Measurements from ENCODE around the gene SLC25A27. TPM values are rescaled to one million over a fixed set of nuclear protein-coding genes. Genes with fewer than 3 reads are reported as not detected.

SLC25A27 gene
- total RNA-seq, 2 experiments from 2014 or later = 155 to 157 TPM

GRCh38 chr6:46706464-46706863, 53.7 kb downstream of the SLC25A27 start:
- DNase-seq (ENCODE audit: low spot score) = no peak
- no TSS peak for BruUV-seq (replicated peaks)
- intact Hi-C loops (cut with micrococcal nuclease; ENCODE audit: unreplicated experiment) = no loop called here
- H3K79me2 ChIP-seq (ENCODE audit: insufficient read depth, low read depth, low read length) = no peaks in the 10 kb centered on the region
- no peak overlapping the region for H2AFZ ChIP-seq (ENCODE audit: low read length)
- TF ChIP-seq EZH2phosphoT487 (IDR thresholded peaks at IDR 0.05; ENCODE audit: borderline replicate concordance, low read depth, low read length) = no peak
- no peak overlapping the region for H3K4me2 ChIP-seq (ENCODE audit: low read length)
- ChIA-PET CTCF (ENCODE audit: unreplicated experiment) (no interaction called here), POLR2A (no interaction called here)
- peaks cover 4% of the 10 kb centered on the region; the same call in 1 of the 2 replicates for H3K36me3 ChIP-seq (ENCODE audit: insufficient read depth, low read length)
- H3K4me1 ChIP-seq (ENCODE audit: insufficient read depth, low read length, poor library complexity, severe bottlenecking) = no peaks in the 10 kb centered on the region
- H4K20me1 ChIP-seq (ENCODE audit: insufficient read depth, low read length) = no peaks in the 10 kb centered on the region
- H3K9me3 ChIP-seq (ENCODE audit: low read length) = no peaks in the 10 kb centered on the region
- no peaks in the 10 kb centered on the region for H3K9me2 ChIP-seq (ENCODE audit: insufficient read depth, low read length)
- H3K27ac ChIP-seq (ENCODE audit: low read depth, low read length, poor library complexity, severe bottlenecking) = no peak overlapping the region
- H3K4me3 ChIP-seq (ENCODE audit: low read depth, low read length, poor library complexity, severe bottlenecking) = no peak overlapping the region

- no peaks in the 10 kb centered on the region for H3K9me3 ChIP-seq (ENCODE audit: low read length)
- no peaks in the 10 kb centered on the region for H3K36me3 ChIP-seq (ENCODE audit: insufficient read depth, low read length)
- POLR2A ChIA-PET = no interaction called here
- H3K79me2 ChIP-seq (ENCODE audit: insufficient read depth, low read depth, low read length) = no peaks in the 10 kb centered on the region
- intact Hi-C loops (cut with micrococcal nuclease; ENCODE audit: unreplicated experiment) = no loop called here
- H3K4me1 ChIP-seq (ENCODE audit: insufficient read depth, low read length, poor library complexity, severe bottlenecking) = no peaks in the 10 kb centered on the region
- H3K4me2 ChIP-seq (ENCODE audit: low read length) = no peak overlapping the region
- no peak overlapping the region for H2AFZ ChIP-seq (ENCODE audit: low read length)
- no peaks in the 10 kb centered on the region for H3K9me2 ChIP-seq (ENCODE audit: insufficient read depth, low read length)
- no peak for DNase-seq (ENCODE audit: low spot score)
- no peak for TF ChIP-seq CTCF (conservative IDR thresholded peaks at IDR 0.05; ENCODE audit: low read length)
- TF ChIP-seq EZH2phosphoT487 (IDR thresholded peaks at IDR 0.05; ENCODE audit: borderline replicate concordance, low read depth, low read length) = no peak
- no peak overlapping the region for H3K4me3 ChIP-seq (ENCODE audit: low read depth, low read length, poor library complexity, severe bottlenecking)
- CTCF ChIA-PET (ENCODE audit: unreplicated experiment) = no interaction called here
- H3K27ac ChIP-seq (ENCODE audit: low read depth, low read length, poor library complexity, severe bottlenecking) = no peak overlapping the region
- BruUV-seq (replicated peaks) = no TSS peak
- no peaks in the 10 kb centered on the region for H4K20me1 ChIP-seq (ENCODE audit: insufficient read depth, low read length)
These were observed 58.7 kb downstream of the SLC25A27 start for GRCh38 chr6:46711491-46711890.

GRCh38 chr6:46715141-46715540, 62.4 kb downstream of the SLC25A27 start:
- Histone ChIP-seq H2AFZ (ENCODE audit: low read length) (no peak overlapping the region), H3K27ac (ENCODE audit: low read depth, low read length, poor library complexity, severe bottlenecking) (no peak overlapping the region), H3K4me1 (ENCODE audit: insufficient read depth, low read length, poor library complexity, severe bottlenecking) (no peaks in the 10 kb centered on the region), H3K9me3 (ENCODE audit: low read length) (no peaks in the 10 kb centered on the region), H3K4me3 (ENCODE audit: low read depth, low read length, poor library complexity, severe bottlenecking) (no peak overlapping the region), H3K79me2 (ENCODE audit: insufficient read depth, low read depth, low read length) (no peaks in the 10 kb centered on the region), H3K36me3 (ENCODE audit: insufficient read depth, low read length) (no peaks in the 10 kb centered on the region), H3K4me2 (ENCODE audit: low read length) (no peak overlapping the region), H4K20me1 (ENCODE audit: insufficient read depth, low read length) (no peaks in the 10 kb centered on the region), H3K9me2 (ENCODE audit: insufficient read depth, low read length) (no peaks in the 10 kb centered on the region)
- POLR2A ChIA-PET = no interaction called here
- DNase-seq (ENCODE audit: low spot score) = no peak
- CTCF ChIA-PET (ENCODE audit: unreplicated experiment) = no interaction called here
- intact Hi-C loops (cut with micrococcal nuclease; ENCODE audit: unreplicated experiment) = no loop called here
- TF ChIP-seq CTCF (conservative IDR thresholded peaks at IDR 0.05; ENCODE audit: low read length) (no peak), EZH2phosphoT487 (IDR thresholded peaks at IDR 0.05; ENCODE audit: borderline replicate concordance, low read depth, low read length) (no peak)
- BruUV-seq (replicated peaks) = no TSS peak

Data from OCI-LY7 (cell line).